GM12872 (cell line): Measurements from ENCODE around the gene IGSF9B.

Source experiments
- CTCF ChIP-seq: IDR thresholded peaks from 3 replicates; pipeline ENCODE4 v1.5.1; 2011; ENCODE audit warnings: low read depth, mild to moderate bottlenecking, low read length, moderate library complexity; ENCODE audit not compliant: insufficient read depth

Gene IGSF9B

GRCh38 chr11:133895061-133895479 lies 61.7 kb downstream of the IGSF9B start:
- no peak for TF ChIP-seq CTCF

DNA sequence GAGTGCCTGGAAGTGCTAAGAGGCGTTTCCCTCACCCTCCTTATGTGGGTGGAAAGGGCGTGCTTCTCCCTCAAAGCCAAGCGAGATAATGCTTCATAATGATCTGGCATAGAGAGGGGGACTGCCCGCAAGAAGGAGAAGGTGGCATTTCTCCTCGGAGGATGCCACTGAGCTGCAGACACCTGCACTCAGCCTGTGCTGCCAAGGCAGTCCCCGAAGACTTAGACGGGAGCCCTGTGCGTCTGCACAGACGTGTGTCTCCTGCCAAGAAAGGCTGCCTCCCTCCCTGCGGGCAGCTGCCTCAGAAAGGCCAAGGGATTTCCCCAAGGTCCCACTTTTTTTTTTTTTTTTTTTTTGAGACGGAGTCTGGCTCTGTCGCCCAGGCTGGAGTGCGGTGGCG lies 63.4 kb downstream of the IGSF9B start:
- TF ChIP-seq CTCF = no peak

DNA sequence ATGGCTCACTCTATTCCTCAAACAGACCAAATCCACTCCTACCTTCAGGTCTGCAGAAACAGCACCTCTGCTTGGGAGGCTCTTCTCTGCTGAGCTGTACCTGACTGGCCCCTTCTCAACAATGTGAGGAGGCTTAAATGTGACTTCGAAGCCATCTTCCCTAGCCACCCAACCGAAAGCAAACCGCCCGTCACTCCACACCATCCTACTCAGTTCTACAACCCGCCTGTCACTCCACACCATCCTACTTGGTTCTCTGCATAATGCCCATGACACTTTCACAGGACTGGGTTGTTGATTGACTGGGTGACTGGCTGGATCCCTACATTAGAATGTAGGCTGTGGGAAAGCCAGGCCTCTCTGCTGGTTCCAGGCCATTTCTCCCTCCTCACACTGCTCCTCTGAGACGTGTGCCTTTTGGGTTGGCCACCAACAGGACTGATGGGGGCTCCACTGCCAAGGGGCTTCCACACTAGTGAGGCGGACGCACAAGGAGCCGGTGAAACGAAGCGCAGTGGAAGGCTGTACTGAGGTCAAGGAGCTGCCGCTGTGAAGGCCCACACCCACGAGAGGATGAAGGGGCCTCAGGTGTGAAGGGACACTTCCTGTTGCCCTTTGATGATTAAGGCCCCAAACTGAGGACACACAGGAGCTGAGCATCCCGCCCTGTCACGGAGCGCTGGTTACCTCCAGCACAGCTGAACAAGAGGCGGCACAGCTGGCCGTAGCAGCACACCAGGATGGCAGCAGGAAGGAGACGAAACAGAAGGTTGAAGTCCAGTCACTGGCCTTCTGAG lies 64.0 kb downstream of the IGSF9B start:
- TF ChIP-seq CTCF = no peak

- no peak for TF ChIP-seq CTCF
Observed at GRCh38 chr11:133892126-133892525, 64.6 kb downstream of the IGSF9B start.

GRCh38 chr11:133889893-133890292 lies 66.9 kb downstream of the IGSF9B start:
- no peak for TF ChIP-seq CTCF

- no peak for TF ChIP-seq CTCF
Observed at GRCh38 chr11:133889188-133889587, 67.6 kb downstream of the IGSF9B start.

DNA sequence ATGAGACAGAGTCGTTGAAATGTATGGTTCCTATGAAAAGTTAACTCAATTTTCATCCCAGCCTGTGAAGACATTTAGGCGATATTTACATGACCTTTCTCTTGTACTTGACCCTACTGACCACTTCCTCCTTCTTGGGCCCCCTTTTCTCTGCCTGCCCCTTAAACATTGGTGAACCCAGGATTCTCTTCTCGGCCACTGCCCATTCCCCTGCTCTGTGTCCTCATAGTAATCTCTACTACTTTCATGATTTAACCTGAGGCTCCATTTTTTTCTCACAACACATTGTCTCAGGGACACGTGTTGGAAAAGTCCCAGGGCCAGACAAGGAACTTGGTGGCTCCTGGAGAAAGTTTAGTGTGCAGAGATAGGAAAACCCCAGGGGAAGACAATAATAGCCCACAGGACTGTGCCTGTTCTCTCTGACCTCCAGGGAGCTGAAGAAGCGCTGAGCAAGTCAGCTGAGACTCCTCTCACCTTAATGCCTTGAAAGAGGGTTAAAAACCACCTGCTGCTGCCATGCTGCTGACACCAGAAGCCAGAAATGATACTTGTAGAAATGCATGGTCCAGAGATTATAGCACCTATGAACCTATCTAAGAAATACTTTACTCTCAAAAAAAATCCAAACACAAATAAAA lies 69.0 kb downstream of the IGSF9B start:
- TF ChIP-seq CTCF = no peak
